ENCODE results near the gene HEXA. TPM values are rescaled to one million over a fixed set of nuclear protein-coding genes. Genes with fewer than 3 reads are reported as not detected.
A peak's percentile ranks its signal among the peaks of the same experiment; 100 is the strongest.

HEXA gene
- total and polyA plus RNA-seq, 4 donors, result 38.1 to 69.0 (median 52.7) TPM

DNA sequence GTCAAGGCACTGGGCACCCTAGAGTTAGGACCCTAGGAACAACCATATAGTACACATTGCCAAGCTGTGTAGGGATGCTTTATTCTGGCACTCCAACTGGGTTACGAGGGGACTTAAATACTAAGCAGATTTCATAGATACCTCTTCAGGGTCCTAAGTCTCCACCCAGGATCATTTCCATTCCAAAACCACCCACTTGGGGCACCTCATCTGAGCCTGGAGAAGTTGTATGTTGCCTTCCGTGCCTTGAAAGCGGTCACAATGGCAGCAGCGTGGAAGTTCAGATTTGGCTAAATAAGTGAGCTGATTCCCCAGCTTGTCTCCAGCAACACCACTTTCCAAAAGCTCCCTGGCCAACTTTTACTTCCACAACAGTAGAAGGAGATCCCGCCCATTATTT is 26.9 kb upstream of the HEXA start:
- TF ChIP-seq, protein P1, sequence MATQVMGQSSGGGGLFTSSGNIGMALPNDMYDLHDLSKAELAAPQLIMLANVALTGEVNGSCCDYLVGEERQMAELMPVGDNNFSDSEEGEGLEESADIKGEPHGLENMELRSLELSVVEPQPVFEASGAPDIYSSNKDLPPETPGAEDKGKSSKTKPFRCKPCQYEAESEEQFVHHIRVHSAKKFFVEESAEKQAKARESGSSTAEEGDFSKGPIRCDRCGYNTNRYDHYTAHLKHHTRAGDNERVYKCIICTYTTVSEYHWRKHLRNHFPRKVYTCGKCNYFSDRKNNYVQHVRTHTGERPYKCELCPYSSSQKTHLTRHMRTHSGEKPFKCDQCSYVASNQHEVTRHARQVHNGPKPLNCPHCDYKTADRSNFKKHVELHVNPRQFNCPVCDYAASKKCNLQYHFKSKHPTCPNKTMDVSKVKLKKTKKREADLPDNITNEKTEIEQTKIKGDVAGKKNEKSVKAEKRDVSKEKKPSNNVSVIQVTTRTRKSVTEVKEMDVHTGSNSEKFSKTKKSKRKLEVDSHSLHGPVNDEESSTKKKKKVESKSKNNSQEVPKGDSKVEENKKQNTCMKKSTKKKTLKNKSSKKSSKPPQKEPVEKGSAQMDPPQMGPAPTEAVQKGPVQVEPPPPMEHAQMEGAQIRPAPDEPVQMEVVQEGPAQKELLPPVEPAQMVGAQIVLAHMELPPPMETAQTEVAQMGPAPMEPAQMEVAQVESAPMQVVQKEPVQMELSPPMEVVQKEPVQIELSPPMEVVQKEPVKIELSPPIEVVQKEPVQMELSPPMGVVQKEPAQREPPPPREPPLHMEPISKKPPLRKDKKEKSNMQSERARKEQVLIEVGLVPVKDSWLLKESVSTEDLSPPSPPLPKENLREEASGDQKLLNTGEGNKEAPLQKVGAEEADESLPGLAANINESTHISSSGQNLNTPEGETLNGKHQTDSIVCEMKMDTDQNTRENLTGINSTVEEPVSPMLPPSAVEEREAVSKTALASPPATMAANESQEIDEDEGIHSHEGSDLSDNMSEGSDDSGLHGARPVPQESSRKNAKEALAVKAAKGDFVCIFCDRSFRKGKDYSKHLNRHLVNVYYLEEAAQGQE (IDR thresholded peaks at IDR 0.05), result no peak
- TF ChIP-seq GABPA (IDR thresholded peaks at IDR 0.05 in 1 of 2, conservative IDR thresholded peaks at IDR 0.05 in 1 of 2) (no peak), NR2F2 (IDR thresholded peaks at IDR 0.05) (no peak), FOXA2 (IDR thresholded peaks at IDR 0.05) (no peak), RXRA (IDR thresholded peaks at IDR 0.05) (no peak), FOXA1 (IDR thresholded peaks at IDR 0.05) (no peak), RAD21 (IDR thresholded peaks at IDR 0.05) (no peak), YY1 (IDR thresholded peaks at IDR 0.05) (no peak)
- TF ChIP-seq, protein P2, sequence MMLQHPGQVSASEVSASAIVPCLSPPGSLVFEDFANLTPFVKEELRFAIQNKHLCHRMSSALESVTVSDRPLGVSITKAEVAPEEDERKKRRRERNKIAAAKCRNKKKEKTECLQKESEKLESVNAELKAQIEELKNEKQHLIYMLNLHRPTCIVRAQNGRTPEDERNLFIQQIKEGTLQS (IDR thresholded peaks at IDR 0.05), result no peak
- TF ChIP-seq, protein P3, sequence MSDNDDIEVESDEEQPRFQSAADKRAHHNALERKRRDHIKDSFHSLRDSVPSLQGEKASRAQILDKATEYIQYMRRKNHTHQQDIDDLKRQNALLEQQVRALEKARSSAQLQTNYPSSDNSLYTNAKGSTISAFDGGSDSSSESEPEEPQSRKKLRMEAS (IDR thresholded peaks at IDR 0.05), result no peak
- Histone ChIP-seq H3K36me3 (ENCODE audit: control insufficient read depth in 4 of 4, insufficient read depth in 3 of 4, low read depth in 1 of 4, low read length in 3 of 4) (no peaks in the 10 kb centered on the region), H3K4me1 (ENCODE audit: control insufficient read depth in 4 of 4, insufficient read depth in 4 of 4, low read length in 3 of 4) (no peaks in the 10 kb centered on the region), H3K9ac (ENCODE audit: low read depth in 1 of 2, low read length in 2 of 2) (no peak overlapping the region), H3K27ac (ENCODE audit: low read depth in 1 of 2, low read length in 2 of 2) (no peak overlapping the region), H3K4me3 (ENCODE audit: low read depth in 1 of 3, low read length in 3 of 3) (no peak overlapping the region), H3K27me3 (ENCODE audit: control insufficient read depth in 4 of 4, insufficient read depth in 4 of 4, low read length in 3 of 4) (no peaks in the 10 kb centered on the region), H3K9me3 (ENCODE audit: control insufficient read depth in 4 of 4, low read length in 3 of 4) (no peaks in the 10 kb centered on the region)
- no peak for DNase-seq (ENCODE audit: low spot score)
- WGBS, result 76% methylated on average over 5 of the region's 5 CpGs

DNA sequence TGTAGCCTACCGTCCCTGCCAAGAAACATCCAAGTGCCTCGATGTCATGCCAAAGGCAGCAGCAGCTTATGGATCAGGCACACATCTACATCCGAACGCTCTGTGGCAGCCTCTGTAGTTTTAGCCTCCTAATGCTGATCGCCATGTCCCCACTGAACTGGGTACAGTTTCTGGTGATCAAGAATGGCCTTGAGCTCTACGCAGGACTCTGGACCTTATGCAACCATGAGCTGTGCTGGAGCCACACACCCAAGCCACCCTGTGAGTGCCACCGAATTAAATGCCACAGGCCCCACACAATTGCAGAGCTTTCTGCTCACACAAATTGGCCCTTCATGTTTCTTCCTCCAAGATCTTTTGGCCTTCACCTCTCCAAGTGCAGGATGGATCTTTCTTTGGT is 22.8 kb upstream of the HEXA start:
- no peaks in the 10 kb centered on the region for H3K27me3 ChIP-seq (ENCODE audit: control insufficient read depth in 4 of 4, insufficient read depth in 4 of 4, low read length in 3 of 4)
- H3K36me3 ChIP-seq (ENCODE audit: control insufficient read depth in 4 of 4, insufficient read depth in 3 of 4, low read depth in 1 of 4, low read length in 3 of 4), result no peaks in the 10 kb centered on the region
- 81% methylated on average over 7 of the region's 7 CpGs for WGBS
- TF ChIP-seq, protein P2 (IDR thresholded peaks at IDR 0.05), result no peak
- TF ChIP-seq EGR1 (IDR thresholded peaks at IDR 0.05; ENCODE audit: low read depth in 2 of 2) (no peak), HNF4A (conservative IDR thresholded peaks at IDR 0.05) (peak; percentile 44)
- TF ChIP-seq, protein P4, sequence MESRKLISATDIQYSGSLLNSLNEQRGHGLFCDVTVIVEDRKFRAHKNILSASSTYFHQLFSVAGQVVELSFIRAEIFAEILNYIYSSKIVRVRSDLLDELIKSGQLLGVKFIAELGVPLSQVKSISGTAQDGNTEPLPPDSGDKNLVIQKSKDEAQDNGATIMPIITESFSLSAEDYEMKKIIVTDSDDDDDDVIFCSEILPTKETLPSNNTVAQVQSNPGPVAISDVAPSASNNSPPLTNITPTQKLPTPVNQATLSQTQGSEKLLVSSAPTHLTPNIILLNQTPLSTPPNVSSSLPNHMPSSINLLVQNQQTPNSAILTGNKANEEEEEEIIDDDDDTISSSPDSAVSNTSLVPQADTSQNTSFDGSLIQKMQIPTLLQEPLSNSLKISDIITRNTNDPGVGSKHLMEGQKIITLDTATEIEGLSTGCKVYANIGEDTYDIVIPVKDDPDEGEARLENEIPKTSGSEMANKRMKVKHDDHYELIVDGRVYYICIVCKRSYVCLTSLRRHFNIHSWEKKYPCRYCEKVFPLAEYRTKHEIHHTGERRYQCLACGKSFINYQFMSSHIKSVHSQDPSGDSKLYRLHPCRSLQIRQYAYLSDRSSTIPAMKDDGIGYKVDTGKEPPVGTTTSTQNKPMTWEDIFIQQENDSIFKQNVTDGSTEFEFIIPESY (IDR thresholded peaks at IDR 0.05), result no peak
- no peaks in the 10 kb centered on the region for H3K9me3 ChIP-seq (ENCODE audit: control insufficient read depth in 4 of 4, low read length in 3 of 4)
- DNase-seq (ENCODE audit: low spot score), result no peak
- no peak overlapping the region for H3K4me3 ChIP-seq (ENCODE audit: low read depth in 1 of 3, low read length in 3 of 3)
- no peaks in the 10 kb centered on the region for H3K4me1 ChIP-seq (ENCODE audit: control insufficient read depth in 4 of 4, insufficient read depth in 4 of 4, low read length in 3 of 4)
- H3K9ac ChIP-seq (ENCODE audit: low read depth in 1 of 2, low read length in 2 of 2), result no peak overlapping the region
- no peak overlapping the region for H3K27ac ChIP-seq (ENCODE audit: low read depth in 1 of 2, low read length in 2 of 2)
